Activated CD8-positive, alpha-beta memory T cell treated with anti-CD3 and anti-CD28 coated beads for 24 hours (primary cell): ENCODE results near the gene MEX3D.
A peak's percentile ranks its signal among the peaks of the same experiment; 100 is the strongest.

Experiments
- DNase-seq: peaks from one replicate; pipeline ENCODE4 v3.0.0-alpha.2; 2020

Gene MEX3D

DNA sequence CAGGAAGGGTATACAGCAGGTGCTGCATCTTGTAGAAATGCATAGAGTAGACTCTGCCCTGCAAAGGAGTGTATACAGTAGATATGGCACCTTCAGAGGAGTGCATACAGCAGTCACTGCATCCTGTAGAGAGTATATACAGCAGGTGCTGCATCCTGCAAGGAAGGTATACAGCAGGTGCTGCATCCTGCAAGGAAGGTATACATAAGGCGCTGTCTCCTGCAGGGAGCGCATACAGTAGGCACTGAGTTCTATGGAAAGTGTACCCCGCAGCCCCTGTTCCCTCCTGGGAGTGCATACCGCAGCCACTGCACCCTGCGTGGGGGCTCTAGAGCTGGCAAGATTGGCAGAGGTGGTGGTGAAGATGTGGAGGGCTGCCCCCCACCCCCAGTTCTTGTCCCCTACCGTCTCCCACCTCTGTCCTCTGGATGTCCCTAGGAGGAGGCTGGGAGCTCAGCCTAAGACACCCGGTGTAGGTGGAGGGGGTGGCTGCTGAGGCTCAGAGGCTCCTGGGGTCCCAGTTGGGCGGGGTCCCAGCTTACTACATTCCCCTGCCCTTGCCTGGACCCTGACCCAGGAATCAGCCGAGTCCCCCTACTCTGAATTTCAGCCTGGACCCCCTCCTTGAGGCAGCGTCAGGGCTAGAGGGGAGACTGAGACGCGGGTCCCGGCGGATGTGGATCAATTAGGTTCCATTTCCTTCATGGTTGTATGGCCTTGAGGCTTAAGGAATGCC is 53.0 kb downstream of the MEX3D start:
- DNase-seq: no peak

DNA sequence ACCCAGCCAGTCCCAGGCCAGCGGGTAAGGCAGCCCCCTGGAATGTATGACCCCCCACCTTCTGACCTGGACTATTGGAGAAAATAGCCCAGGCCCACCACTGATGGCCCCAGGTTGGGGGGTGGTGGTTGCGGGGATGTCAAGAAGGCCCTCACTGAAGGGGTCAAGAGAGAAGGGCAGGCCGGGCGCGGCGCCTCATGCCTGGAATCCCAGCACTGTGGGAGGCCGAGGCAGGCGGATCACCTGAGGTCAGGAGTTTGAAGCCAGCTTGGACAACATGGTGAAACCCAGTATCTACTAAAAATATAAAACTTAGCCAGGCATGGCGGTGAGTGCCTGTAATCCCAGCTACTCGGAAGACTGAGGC is 53.8 kb downstream of the MEX3D start:
- no peak for DNase-seq

DNA sequence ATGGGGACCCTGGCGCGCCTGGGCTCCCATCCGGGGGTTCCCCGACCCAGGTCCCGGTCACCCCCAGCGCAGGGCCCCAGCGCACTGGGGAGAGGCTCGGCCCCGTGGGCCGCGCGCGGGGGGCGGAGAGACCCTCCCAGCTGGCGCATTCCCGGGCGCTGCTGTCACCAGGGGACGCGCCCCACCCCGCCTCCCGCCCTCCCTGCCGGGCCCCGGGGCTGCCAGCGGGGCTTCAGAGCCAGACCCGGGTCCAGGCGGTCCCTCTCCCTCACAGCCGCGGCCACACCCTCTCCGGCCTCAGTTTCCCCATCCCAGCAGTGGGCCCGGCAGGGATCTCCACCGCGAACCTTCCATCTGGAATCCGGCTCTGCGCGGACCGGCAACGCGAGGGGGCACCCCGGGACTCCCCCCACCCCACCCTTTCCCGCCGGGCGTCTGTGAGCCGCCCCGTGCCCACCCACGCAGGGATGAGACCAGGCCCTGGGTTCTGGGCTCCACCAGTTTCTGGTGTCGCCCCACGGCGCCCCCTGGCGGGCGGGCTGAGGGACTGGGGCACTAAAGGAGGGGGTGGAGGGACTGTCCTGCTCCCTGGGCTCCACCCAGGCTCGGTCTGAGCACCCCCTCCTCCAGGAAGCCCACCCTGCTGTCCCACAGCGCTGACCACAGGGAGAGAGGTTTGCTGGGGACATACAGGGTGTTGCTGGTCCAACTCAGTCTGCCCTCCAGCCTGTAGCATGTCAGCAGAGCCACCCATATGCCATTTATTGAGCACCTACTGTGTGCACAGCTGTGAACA is 54.4 kb downstream of the MEX3D start:
- peak; percentile 83 for DNase-seq

DNA sequence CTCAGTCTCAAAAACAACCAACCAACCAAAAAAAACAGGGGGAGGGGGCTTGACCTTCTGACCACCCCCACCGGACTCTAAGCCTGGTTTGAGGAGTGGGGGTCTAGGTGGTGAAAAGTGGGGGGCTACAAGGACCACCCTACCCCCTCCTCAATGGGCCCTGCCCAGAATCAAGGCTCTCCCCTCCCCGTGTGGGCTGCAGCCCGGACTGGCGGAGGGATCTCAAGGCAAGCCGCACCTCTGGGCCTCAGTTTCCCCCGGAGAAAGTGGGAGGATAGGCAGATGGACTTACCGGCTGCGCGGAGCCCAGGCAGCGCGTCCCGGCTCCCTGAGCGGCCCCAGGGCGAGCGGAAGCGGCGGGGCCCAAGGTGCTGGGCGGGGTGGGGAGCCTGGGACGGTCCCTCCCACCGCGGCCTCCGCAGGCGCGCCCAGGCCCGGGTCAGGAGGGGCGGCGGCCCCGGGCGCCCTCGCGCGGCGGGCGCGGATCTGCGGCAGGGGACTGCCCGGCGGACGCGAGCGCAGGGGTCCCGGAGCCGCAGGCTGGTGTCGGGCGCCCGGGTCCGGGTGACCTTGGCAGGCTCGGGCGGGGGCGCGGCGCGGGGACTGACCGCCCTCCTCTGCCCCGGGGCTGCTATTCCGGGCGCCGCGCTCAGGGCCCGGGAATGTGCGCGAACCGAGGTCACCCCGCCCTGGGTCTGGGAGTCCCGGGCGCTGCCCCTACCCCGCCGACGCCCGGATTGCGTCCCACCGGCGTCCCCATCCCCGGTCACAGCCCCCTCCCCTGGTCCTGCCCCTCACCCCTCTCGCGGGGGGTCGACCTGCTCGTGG is 55.2 kb downstream of the MEX3D start, which contains the start of gene ADAMTSL5:
Gene ADAMTSL5 (minus strand): TSS at position 349 of the 828 bp plus-strand sequence. CDS start 2,076 bp downstream, outside the sequence.
- DNase-seq: peak; percentile 87

DNA sequence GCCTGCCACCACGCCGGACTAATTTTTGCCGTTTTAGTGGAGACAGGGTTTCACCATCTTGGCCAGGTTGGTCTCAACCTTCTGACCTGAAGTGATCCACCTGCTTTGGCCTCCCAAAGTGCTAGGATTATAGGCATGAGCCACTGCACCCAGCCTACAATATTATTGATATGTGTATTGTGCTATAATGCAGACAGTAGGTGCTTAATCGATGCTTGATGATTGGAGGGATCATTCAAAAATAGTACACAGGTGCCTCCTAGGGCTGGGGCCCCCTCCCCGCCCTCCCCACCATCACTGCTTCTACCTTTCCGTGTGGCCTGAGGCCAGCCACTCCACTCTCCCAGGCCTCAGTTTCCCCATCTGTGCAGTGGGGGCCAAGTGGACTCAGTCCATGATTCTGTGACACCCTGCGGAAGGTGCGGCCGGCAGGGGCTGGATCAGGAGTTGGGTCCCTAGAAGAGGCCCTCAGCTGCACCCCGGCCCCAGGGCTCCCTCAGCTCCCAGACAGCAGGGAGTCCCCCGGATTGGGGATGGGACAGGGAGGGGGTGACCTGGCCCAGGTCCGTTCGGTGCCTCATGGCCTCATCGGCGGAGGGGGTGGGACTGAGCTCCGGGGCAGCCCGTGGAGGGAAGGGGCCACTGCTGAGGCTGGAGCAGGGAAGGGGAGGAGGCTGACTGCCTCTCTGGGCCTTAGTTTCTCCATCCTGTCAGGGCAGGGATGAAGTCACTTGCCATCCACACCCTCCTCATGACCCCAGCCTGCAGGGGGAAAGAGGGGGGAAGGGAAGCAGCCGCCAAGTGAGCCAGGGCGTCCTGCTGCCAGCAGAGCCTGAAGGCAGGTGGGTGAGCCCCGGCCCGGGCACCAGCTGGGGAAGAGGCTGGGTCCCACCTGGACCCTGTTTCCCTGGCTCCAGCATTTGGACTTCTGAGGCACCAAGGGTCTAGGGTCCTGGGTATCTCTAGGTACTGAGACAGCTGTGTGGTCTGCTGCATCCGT is 56.5 kb downstream of the MEX3D start:
- no peak for DNase-seq

DNA sequence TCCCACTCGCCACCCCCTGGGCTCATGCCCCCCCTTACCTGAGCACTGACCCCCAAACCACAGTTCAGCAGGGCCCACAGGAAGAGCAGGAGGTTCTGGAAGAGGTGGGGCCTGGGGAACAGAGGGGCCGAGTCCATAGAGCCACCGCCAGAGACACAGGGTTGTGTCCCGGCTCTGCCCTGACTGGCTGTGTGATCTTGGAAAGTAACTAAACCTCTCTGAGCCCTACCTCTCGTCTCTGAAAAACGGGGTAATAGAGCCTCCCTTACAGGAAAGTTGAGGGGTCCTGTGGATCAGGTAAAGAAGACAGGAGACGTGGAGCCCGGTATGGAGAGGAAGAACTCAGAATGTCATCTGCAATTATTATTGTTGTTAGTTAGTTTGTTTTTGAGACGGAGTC is 57.3 kb downstream of the MEX3D start:
- no peak for DNase-seq

DNA sequence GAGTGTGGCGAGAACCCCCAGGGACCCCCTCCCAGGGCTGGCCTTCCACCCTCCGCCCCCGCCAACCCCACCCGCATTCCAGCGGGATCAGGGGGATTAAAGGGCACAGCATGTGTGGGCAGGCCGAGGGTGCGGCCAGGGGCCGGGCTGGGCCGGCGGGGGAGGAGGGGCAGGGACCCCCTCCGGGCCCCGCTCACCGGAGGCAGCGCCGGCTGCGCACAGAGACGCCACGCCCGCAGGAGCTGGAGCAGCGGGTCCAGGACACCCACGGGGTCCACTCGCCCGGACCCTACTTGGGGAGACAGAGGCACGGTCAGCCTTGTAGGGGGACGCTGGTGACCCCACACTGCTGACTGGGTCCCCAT is 57.7 kb downstream of the MEX3D start:
- no peak for DNase-seq

DNA sequence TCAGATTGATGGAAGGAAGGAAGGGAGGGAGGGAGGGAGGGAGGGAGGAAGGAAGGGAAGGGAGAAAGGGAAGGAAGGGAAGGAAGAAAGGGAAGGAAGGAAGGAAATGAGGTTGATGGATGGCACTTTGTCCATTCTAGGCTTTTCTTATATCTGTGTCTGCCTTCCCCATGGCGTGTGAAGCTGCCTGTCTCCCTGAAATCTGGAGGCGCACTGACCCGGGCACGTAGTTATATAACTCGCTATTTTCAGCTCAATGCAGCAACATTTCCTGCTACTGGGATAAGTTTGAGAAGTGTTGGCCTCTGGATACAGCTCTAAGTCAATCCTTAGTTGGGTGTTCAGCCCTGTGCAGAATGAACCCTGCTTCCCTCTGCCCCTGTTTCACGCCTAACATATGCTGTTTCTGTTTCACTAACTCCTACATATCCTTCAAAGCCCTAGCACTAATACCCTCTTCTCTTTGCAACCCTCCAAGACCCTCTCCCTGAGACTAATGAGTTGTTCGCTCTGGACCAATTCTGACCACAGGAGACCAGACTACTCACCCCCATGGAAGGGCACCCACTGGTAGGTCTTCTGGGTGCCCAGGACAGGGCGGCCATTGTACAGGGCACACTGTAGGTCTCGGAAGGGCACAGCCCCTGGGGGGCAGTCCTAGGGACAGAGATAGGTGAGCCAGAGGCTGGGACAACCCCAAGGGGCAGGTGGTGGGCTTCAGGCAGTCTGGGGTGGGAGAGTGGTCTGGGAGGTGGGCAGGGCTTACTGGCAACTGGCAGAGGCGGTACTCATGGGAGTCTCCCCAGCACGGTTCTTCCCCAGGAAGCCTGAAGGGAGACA is 58.3 kb downstream of the MEX3D start:
- DNase-seq: no peak

DNA sequence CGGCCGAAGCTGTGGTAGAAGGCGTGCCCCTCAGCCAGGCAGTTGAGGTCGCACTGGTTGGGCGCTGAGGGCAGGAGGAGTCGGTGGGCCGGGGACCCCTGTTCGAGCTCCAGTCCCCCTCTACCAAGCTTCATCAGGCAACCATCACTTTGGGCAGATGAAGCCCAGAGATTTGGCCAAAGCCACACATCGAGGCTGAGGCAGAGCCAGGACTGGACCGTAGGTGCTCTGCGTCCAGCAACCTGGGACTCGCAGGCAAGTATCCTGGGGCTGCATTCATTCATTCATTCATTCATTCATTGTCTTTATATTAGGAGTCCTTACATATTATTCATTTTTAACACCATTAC is 59.6 kb downstream of the MEX3D start:
- no peak for DNase-seq

DNA sequence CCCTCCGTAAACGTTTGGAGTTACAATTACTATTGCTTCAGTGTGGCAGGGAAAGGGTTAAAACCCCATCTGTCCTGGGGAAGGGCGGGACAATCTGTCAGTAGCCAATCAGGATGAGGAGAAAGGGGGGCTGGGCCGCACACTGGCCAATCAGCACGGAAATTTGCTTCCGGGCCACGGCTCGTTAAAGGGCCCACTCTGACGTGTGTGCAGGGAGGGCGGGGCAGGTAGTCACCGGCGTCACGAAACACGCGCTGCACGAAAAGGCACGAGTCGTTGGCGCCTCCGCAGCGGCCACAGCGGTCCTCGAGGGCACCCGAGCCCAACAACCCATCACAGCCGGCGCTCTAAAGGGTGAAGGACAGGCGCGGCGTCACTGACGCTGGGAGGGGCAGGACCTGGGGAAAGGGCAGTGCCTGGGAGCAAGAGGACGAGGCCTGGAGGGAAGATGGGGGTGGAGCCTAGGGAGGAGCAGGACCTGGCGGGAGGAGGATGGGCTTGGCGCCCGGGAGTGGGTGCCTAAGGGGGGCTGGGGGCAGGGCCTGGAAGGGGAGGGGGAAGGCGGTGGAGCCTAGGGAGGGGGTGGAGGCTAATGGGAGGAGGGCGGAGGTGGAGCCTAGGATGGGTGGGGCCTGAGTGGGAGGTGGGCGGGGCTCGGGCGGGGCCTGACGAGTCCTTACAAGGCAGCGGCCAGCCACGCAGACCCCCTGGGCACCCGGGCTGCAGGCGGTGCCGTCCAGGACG is 60.2 kb downstream of the MEX3D start:
- DNase-seq: peak; percentile 95

DNA sequence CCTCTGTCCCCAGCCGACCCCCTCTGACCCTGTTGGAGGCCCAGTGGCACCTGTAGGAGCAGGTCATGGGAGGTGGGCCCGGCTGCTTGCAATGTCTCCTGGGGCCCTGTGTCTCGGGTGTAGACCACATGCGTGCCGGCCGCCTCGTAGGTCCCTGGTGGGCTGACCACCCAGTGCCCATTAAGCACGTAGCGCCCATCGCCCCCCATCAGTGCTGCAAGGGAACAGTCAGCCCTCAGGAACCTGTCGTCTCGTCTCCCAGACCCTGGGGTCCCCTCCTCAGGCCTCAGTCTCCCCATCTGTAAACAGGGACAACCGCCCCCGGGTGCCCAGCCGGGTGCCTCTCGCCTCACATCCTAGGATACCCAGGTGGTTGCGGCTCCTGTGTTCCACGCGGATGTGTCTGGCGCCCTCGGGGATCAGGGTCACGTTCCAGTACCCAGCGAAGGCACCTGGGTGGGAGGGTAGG is 60.9 kb downstream of the MEX3D start:
- DNase-seq: no peak

DNA sequence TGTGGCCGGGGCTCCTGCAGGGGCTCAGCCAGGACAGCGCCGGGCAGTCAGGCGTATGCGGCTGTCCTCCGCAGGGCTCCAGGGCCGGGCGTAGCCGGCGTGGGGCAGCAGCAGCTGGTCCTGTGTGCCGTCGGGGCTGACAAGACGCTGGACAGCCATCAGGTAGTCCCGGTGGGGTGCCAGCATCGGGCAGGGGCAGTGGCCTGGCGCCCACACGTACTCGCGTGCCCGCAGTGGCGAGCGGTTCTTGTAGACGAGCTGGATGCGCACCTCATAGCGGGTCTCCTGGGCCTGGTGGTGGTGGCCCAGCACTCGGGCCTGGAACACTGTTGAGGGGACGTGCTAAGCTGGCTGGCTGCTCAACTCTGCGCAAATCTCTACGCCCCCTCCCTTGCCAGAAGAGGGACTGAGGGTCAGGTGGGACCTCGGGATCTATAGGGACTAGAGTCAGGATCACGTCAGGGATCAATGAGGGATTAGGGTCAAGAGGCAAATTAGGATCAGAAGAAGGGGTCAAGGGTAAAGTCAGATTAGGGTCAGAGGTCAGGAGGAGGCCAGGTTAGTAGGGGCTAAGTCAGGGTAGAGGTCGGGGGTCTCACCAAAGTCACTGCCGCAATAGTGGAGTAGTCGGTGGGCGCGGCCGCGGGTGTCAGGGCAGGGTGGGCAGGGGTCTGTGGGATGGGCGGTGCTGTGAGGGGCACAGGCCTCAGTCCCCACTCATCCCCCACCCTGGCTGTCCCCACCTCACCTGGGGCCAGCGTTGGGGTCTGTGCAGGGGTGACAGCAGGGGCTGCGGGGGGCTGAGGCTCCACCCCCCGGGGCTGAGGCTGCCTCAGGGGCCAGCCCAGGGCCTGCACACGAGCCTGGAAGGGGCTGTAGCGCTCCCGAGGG is 61.9 kb downstream of the MEX3D start:
- no peak for DNase-seq

DNA sequence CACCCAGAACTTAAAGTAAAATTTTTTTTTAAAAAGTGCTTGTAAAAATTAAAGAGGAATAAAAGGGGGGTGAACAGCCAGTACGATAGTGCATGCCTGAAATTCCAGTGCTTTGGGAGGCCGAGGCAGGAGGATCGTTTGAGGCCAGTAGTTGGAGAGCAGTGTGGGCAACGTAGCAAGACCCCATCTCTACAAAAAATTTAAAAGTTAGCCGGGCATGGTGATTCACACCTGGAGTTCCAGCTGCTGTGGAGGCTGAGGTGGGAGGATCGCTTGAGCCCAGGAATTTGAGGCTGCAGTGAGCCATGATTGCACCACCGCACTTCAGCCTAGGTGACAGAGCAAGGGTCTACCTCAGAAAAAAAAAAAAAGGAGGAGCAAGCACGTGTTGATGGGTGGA is 63.1 kb downstream of the MEX3D start:
- no peak for DNase-seq
